B cell (primary cell): Measurements from ENCODE around the gene PPP2CA. TPM values are rescaled to one million over a fixed set of nuclear protein-coding genes. Genes with fewer than 3 reads are reported as not detected.

Source experiments
- ATAC-seq: fragments of 200-7000 bp; cut with Tn5 transposase; one replicate; pipeline ENCODE4 v1.10.0; 2021; ENCODE audit warnings: low read depth, mild to moderate bottlenecking, moderate number of reproducible peaks, moderate library complexity
- CTCF ChIA-PET: fragments of 350-600 bp; sonication (Branson Sonifier 250); formaldehyde crosslinking; loops from one replicate; lab custom pipeline; 2021; ENCODE audit warnings: antibody characterized with exemption, inconsistent platforms; lab: Charles Lee
- POLR2A ChIA-PET: fragments of 350-600 bp; sonication (Branson Sonifier 250); formaldehyde crosslinking; loops from one replicate; lab custom pipeline; 2021; ENCODE audit warnings: antibody characterized with exemption; lab: Charles Lee
- DNase-seq: peaks from one replicate; pipeline ENCODE4 v3.0.0; 2013
- H2AFZ ChIP-seq: 2 replicates; pipeline ENCODE4 v1.6.1; 2012; ENCODE audit warnings: mild to moderate bottlenecking, low read depth, low read length; ENCODE audit not compliant: insufficient read depth, poor library complexity, severe bottlenecking
- H3K27ac ChIP-seq, 2 donors: 1 replicate in 1 of 2; 2 replicates in 1 of 2; pipeline ENCODE4 v1.5.1; 2012 to 2013; ENCODE audit warnings: low read length in 2 of 2, mild to moderate bottlenecking in 2 of 2, moderate library complexity in 1 of 2
- H3K27me3 ChIP-seq, 4 experiments: fragments of 200-600 bp in 1 of 4; sonication (generic) in 1 of 4; replicated peaks in 1 of 4; 1 replicate in 2 of 4; 2 replicates in 2 of 4; pipeline versions ENCODE4 v1.6.1 to v1.7.0; 2013 to 2016; ENCODE audit warnings: low read length in 3 of 4, mild to moderate bottlenecking in 2 of 4, mixed read lengths in 1 of 4, moderate library complexity in 1 of 4; ENCODE audit not compliant: insufficient read depth in 4 of 4, control insufficient read depth in 3 of 4; ENCODE audit errors: control extremely low read depth in 1 of 4
- H3K36me3 ChIP-seq, 2 experiments: replicated peaks in 1 of 2; 1 replicate in 1 of 2; 2 replicates in 1 of 2; pipeline versions ENCODE4 v1.6.1 to v1.7.1; 2013; ENCODE audit warnings: low read length in 1 of 2; ENCODE audit not compliant: insufficient read depth in 2 of 2, control insufficient read depth in 1 of 2; ENCODE audit errors: control extremely low read depth in 1 of 2, extremely low read depth in 1 of 2
- H3K4me1 ChIP-seq, 2 donors: fragments of 200-600 bp in 1 of 2; sonication (generic) in 1 of 2; 1 replicate in 1 of 2; 2 replicates in 1 of 2; pipeline versions ENCODE4 v1.5.1 to v1.6.1; 2013 to 2017; ENCODE audit warnings: low read length in 2 of 2; ENCODE audit not compliant: control insufficient read depth in 2 of 2, insufficient read depth in 2 of 2
- H3K4me2 ChIP-seq: replicated peaks from 2 replicates; pipeline ENCODE3; 2012; ENCODE audit warnings: mild to moderate bottlenecking, low read depth, low read length; ENCODE audit not compliant: poor library complexity, severe bottlenecking
- H3K4me3 ChIP-seq, 5 experiments: fragments of 200-600 bp in 1 of 5; sonication (generic) in 1 of 5; 1 replicate in 3 of 5; 2 replicates in 2 of 5; pipeline versions ENCODE4 v1.5.1 to v1.7.0; 2011 to 2016; ENCODE audit warnings: low read length in 4 of 5, mild to moderate bottlenecking in 4 of 5, low read depth in 2 of 5, control low read depth in 1 of 5, moderate library complexity in 1 of 5; ENCODE audit not compliant: insufficient read depth in 1 of 5; ENCODE audit errors: control extremely low read depth in 1 of 5, extremely low read depth in 1 of 5
- H3K79me2 ChIP-seq: fragments of 200-600 bp; sonication (generic); one replicate; pipeline ENCODE4 v1.6.0; 2016; ENCODE audit warnings: low read length; ENCODE audit not compliant: control insufficient read depth, insufficient read depth
- H3K9ac ChIP-seq: fragments of 200-600 bp; sonication (generic); 2 replicates; pipeline ENCODE4 v1.6.1; 2017; ENCODE audit warnings: mild to moderate bottlenecking, low read length, moderate library complexity
- H3K9me3 ChIP-seq, 3 donors: one replicate each; pipeline versions ENCODE4 v1.6.1 to v1.7.1; 2013; ENCODE audit warnings: low read length in 2 of 3; ENCODE audit not compliant: control insufficient read depth in 2 of 3, insufficient read depth in 1 of 3; ENCODE audit errors: control extremely low read depth in 1 of 3
- H4K20me1 ChIP-seq: 2 replicates; pipeline ENCODE4 v1.6.0; 2012; ENCODE audit warnings: mild to moderate bottlenecking, low read length; ENCODE audit not compliant: insufficient read depth, control insufficient read depth, poor library complexity, severe bottlenecking
- H3K27ac Mint-ChIP-seq: one replicate; pipeline ENCODE4 v1.8.0; 2021; ENCODE audit warnings: mixed read lengths
- H3K27me3 Mint-ChIP-seq: one replicate; pipeline ENCODE4 v1.8.0; 2021; ENCODE audit warnings: mixed read lengths
- H3K4me1 Mint-ChIP-seq: one replicate; pipeline ENCODE4 v1.8.0; 2021; ENCODE audit warnings: mixed read lengths
- H3K4me3 Mint-ChIP-seq: one replicate; pipeline ENCODE4 v1.8.0; 2021; ENCODE audit warnings: mixed read lengths
- H3K9me3 Mint-ChIP-seq: one replicate; pipeline ENCODE4 v1.8.0; 2022; ENCODE audit warnings: mixed read lengths; ENCODE audit not compliant: insufficient read depth
- CTCF ChIP-seq: fragments of 200-600 bp; IDR thresholded peaks from one replicate; pipeline ENCODE4 v1.8.0; 2022; ENCODE audit warnings: antibody characterized with exemption, mild to moderate bottlenecking
- EZH2 ChIP-seq: IDR thresholded peaks from 2 replicates; pipeline ENCODE4 v1.6.1; 2012; ENCODE audit warnings: borderline replicate concordance, low read depth, mild to moderate bottlenecking, moderate library complexity, low read length; ENCODE audit not compliant: insufficient read depth, poor library complexity, severe bottlenecking
- WGBS: methylation state at CpG from one replicate; pipeline ENCODE4 v1.1.5; 2013; ENCODE audit warnings: missing lambda C conversion rate; ENCODE audit not compliant: insufficient coverage; 5-methylcytosine and 5-hydroxymethylcytosine counted together
- intact Hi-C: fragments of 100-400 bp; cut with micrococcal nuclease; formaldehyde crosslinking; loops from one replicate; pipeline ENCODE4 v1.10.0; 2022
- polyA plus RNA-seq: library from polyadenylated mRNA; depleted of rRNA; stranded (reverse); fragments of >200 nt; gene quantifications from 2 replicates; pipeline ENCODE4 v1.2.3, GENCODE V29; 2012
- total RNA-seq, 2 donors: library from RNA; stranded (reverse); fragments of 120-200 nt in 1 of 2; gene quantifications; 1 replicate in 1 of 2; 2 replicates in 1 of 2; pipeline versions ENCODE4 v1.2.3 to v1.2.4, GENCODE V29; 2013 to 2022

PPP2CA gene
- total and polyA plus RNA-seq, 2 donors (not counting 1 experiment from before 2014, with no cell fraction given) = 82.3 to 86.2 TPM

- CTCF ChIA-PET = interaction anchor here (0.5 to 0.6 kb wide), 2 partner anchors 46 to 60 kb away, joined by 4 read pairs; no protein-coding TSS in a partner anchor
- Histone ChIP-seq H3K4me3 (no peak overlapping the region), H3K4me1 (peaks cover 0 to 9% of the 10 kb centered on the region in 2 donors), H4K20me1 (no peaks in the 10 kb centered on the region), H3K27ac (no peak overlapping the region), H3K27me3 (peaks cover 0 to 3% (median 0%) of the 10 kb centered on the region in 4 experiments), H2AFZ (no peak overlapping the region), H3K4me2 (no peak overlapping the region), H3K79me2 (no peaks in the 10 kb centered on the region), H3K36me3 (no peaks in the 10 kb centered on the region), H3K9ac (no peak overlapping the region), H3K9me3 (no peaks in the 10 kb centered on the region)
- POLR2A ChIA-PET = no interaction called here
- Mint-ChIP-seq H3K4me3 (no peak overlapping the region), H3K27me3 (peaks cover 4% of the 10 kb centered on the region), H3K4me1 (peaks cover 7% of the 10 kb centered on the region), H3K9me3 (no peaks in the 10 kb centered on the region), H3K27ac (no peak overlapping the region)
- intact Hi-C loops = no loop called here
- DNase-seq (no peak), ATAC-seq (no peak)
- TF ChIP-seq CTCF (no peak), EZH2 (no peak)
- 94% methylated on average over 4 of the region's 5 CpGs for WGBS
Measured at GRCh38 chr5:134242146-134242545, 16.3 kb upstream of the PPP2CA start.

- TF ChIP-seq CTCF (no peak), EZH2 (no peak)
- Mint-ChIP-seq H3K4me3 (no peak overlapping the region), H3K27me3 (no peaks in the 10 kb centered on the region), H3K27ac (no peak overlapping the region), H3K9me3 (no peaks in the 10 kb centered on the region), H3K4me1 (peaks cover 7% of the 10 kb centered on the region)
- no peak overlapping the region for H3K4me2 ChIP-seq
- 41% methylated on average over 3 of the region's 7 CpGs for WGBS
- H3K4me3 ChIP-seq = no peak overlapping the region
- intact Hi-C loops = no loop called here
- no peak overlapping the region for H3K9ac ChIP-seq
- no peaks in the 10 kb centered on the region for H3K36me3 ChIP-seq
- H2AFZ ChIP-seq = peak overlapping the region; percentile 32
- H3K27me3 ChIP-seq = peaks cover 0 to 3% (median 0%) of the 10 kb centered on the region in 4 experiments
- ChIA-PET POLR2A (no interaction called here), CTCF (no interaction called here)
- ATAC-seq = peak; percentile 47
- H3K4me1 ChIP-seq = peaks cover 0 to 9% of the 10 kb centered on the region in 2 donors
- H3K27ac ChIP-seq = peak overlapping the region in 1 of 2 donors; percentile 12
- H4K20me1 ChIP-seq = no peaks in the 10 kb centered on the region
- no peaks in the 10 kb centered on the region for H3K79me2 ChIP-seq
- no peaks in the 10 kb centered on the region for H3K9me3 ChIP-seq
- peak; percentile 22 for DNase-seq
Measured at GRCh38 chr5:134240421-134240962, 14.6 kb upstream of the PPP2CA start.
